Measurements from ENCODE around the gene NME3. TPM values are rescaled to one million over a fixed set of nuclear protein-coding genes. Genes with fewer than 3 reads are reported as not detected.
A peak's percentile ranks its signal among the peaks of the same experiment; 100 is the strongest.

Gene NME3
- polyA plus RNA-seq, 3 donors: 35.5 to 43.7 (median 43.2) TPM

GRCh38 chr16:1773703-1774447 lies 2.5 kb upstream of the NME3 start:
- no peak for DNase-seq

- peak; percentile 87 for DNase-seq
Observed at GRCh38 chr16:1772908-1773702, 1.8 kb upstream of the NME3 start, which contains the start of gene MRPS34. TSS of gene MRPS34 (minus strand) at chr16:1773134. CDS start at chr16:1773119, 15 bp downstream.

GRCh38 chr16:1772362-1772907 lies 1.1 kb upstream of the NME3 start, which contains the start of gene EME2:
TSS of gene EME2 (plus strand) at chr16:1772810. CDS start at chr16:1773228, 418 bp downstream.
- no peak for DNase-seq

GRCh38 chr16:1771864-1772361 lies 570 bp upstream of the NME3 start:
- no peak for DNase-seq

GRCh38 chr16:1770328-1771187 lies 785 bp downstream of the NME3 start:
- DNase-seq: no peak

GRCh38 chr16:1769402-1770300 lies 1.7 kb downstream of the NME3 start:
- no peak for DNase-seq

- no peak for DNase-seq
Observed at GRCh38 chr16:1768767-1769401, 2.5 kb downstream of the NME3 start.

GRCh38 chr16:1768061-1768766 lies 3.1 kb downstream of the NME3 start:
- DNase-seq: no peak

- DNase-seq: no peak
Observed at GRCh38 chr16:1767116-1767994, 4.0 kb downstream of the NME3 start.

GRCh38 chr16:1766701-1767100 lies 4.6 kb downstream of the NME3 start:
- DNase-seq: no peak

- no peak for DNase-seq
Observed at GRCh38 chr16:1766231-1766630, 5.1 kb downstream of the NME3 start.

- DNase-seq: no peak
Observed at GRCh38 chr16:1765826-1766225, 5.5 kb downstream of the NME3 start.

GRCh38 chr16:1764971-1765370 lies 6.4 kb downstream of the NME3 start:
- DNase-seq: no peak

- DNase-seq: no peak
Observed at GRCh38 chr16:1763521-1764511, 7.5 kb downstream of the NME3 start.

- DNase-seq: no peak
Observed at GRCh38 chr16:1762879-1763520, 8.3 kb downstream of the NME3 start.

- no peak for DNase-seq
Observed at GRCh38 chr16:1762196-1762878, 9.0 kb downstream of the NME3 start.
